ENCODE results near the gene MSLN.

Gene MSLN

GRCh38 chr16:743794-744500 is 16.6 kb upstream of the MSLN start:
- Histone ChIP-seq H3K27me3 (ENCODE audit: insufficient read depth, low read length) (no peaks in the 10 kb centered on the region), H3K9ac (ENCODE audit: low read length) (no peak overlapping the region), H3K9me2 (ENCODE audit: low read depth, low read length) (no peaks in the 10 kb centered on the region), H3K4me1 (ENCODE audit: insufficient read depth, low read length, severe bottlenecking) (peaks cover 17% of the 10 kb centered on the region), H4K20me1 (ENCODE audit: insufficient read depth, low read length) (no peaks in the 10 kb centered on the region), H2AFZ (ENCODE audit: low read length) (no peak overlapping the region), H3K9me3 (ENCODE audit: low read length) (no peaks in the 10 kb centered on the region), H3K27ac (ENCODE audit: low read depth, low read length, poor library complexity, severe bottlenecking) (no peak overlapping the region), H3K4me2 (ENCODE audit: low read length) (no peak overlapping the region), H3K4me3 (ENCODE audit: low read depth, low read length, poor library complexity, severe bottlenecking) (no peak overlapping the region), H3K79me2 (ENCODE audit: insufficient read depth, low read length) (no peaks in the 10 kb centered on the region), H3K36me3 (ENCODE audit: insufficient read depth, low read length) (no peaks in the 10 kb centered on the region), H3F3A (ENCODE audit: insufficient read depth, low read length) (no peaks in the 10 kb centered on the region)
- TF ChIP-seq CTCF (IDR thresholded peaks at IDR 0.05; ENCODE audit: low read length) (peak; percentile 17; the same call in 1 of the 2 replicates), EZH2 (IDR thresholded peaks at IDR 0.05; ENCODE audit: borderline replicate concordance, low read length) (no peak)

GRCh38 chr16:745739-746138 is 14.8 kb upstream of the MSLN start:
- Histone ChIP-seq H3K4me1 (ENCODE audit: insufficient read depth, low read length, severe bottlenecking) (peaks cover 5% of the 10 kb centered on the region), H3K9me2 (ENCODE audit: low read depth, low read length) (no peaks in the 10 kb centered on the region), H3K27me3 (ENCODE audit: insufficient read depth, low read length) (peaks cover 4% of the 10 kb centered on the region; the same call in 1 of the 2 replicates), H4K20me1 (ENCODE audit: insufficient read depth, low read length) (no peaks in the 10 kb centered on the region), H3K4me3 (ENCODE audit: low read depth, low read length, poor library complexity, severe bottlenecking) (no peak overlapping the region), H3K9ac (ENCODE audit: low read length) (no peak overlapping the region), H3K4me2 (ENCODE audit: low read length) (no peak overlapping the region), H3K36me3 (ENCODE audit: insufficient read depth, low read length) (no peaks in the 10 kb centered on the region), H3K9me3 (ENCODE audit: low read length) (no peaks in the 10 kb centered on the region), H3K27ac (ENCODE audit: low read depth, low read length, poor library complexity, severe bottlenecking) (no peak overlapping the region), H2AFZ (ENCODE audit: low read length) (no peak overlapping the region), H3F3A (ENCODE audit: insufficient read depth, low read length) (no peaks in the 10 kb centered on the region), H3K79me2 (ENCODE audit: insufficient read depth, low read length) (no peaks in the 10 kb centered on the region)
- TF ChIP-seq CTCF (IDR thresholded peaks at IDR 0.05; ENCODE audit: low read length) (peak; percentile 67), EZH2 (IDR thresholded peaks at IDR 0.05; ENCODE audit: borderline replicate concordance, low read length) (no peak)

- H3K9me3 ChIP-seq (ENCODE audit: low read length), result no peaks in the 10 kb centered on the region
- no peaks in the 10 kb centered on the region for H3K9me2 ChIP-seq (ENCODE audit: low read depth, low read length)
- H3K4me1 ChIP-seq (ENCODE audit: insufficient read depth, low read length, severe bottlenecking), result no peaks in the 10 kb centered on the region
- no peak overlapping the region for H2AFZ ChIP-seq (ENCODE audit: low read length)
- H3K79me2 ChIP-seq (ENCODE audit: insufficient read depth, low read length), result no peaks in the 10 kb centered on the region
- no peaks in the 10 kb centered on the region for H3F3A ChIP-seq (ENCODE audit: insufficient read depth, low read length)
- TF ChIP-seq EZH2 (IDR thresholded peaks at IDR 0.05; ENCODE audit: borderline replicate concordance, low read length) (no peak), CTCF (IDR thresholded peaks at IDR 0.05; ENCODE audit: low read length) (no peak)
- H3K4me2 ChIP-seq (ENCODE audit: low read length), result no peak overlapping the region
- H3K36me3 ChIP-seq (ENCODE audit: insufficient read depth, low read length), result no peaks in the 10 kb centered on the region
- H3K27ac ChIP-seq (ENCODE audit: low read depth, low read length, poor library complexity, severe bottlenecking), result no peak overlapping the region
- H3K4me3 ChIP-seq (ENCODE audit: low read depth, low read length, poor library complexity, severe bottlenecking), result no peak overlapping the region
- H3K27me3 ChIP-seq (ENCODE audit: insufficient read depth, low read length), result peaks cover 5% of the 10 kb centered on the region; the same call in 1 of the 2 replicates
- no peaks in the 10 kb centered on the region for H4K20me1 ChIP-seq (ENCODE audit: insufficient read depth, low read length)
- H3K9ac ChIP-seq (ENCODE audit: low read length), result no peak overlapping the region
These were observed 13.9 kb upstream of the MSLN start for GRCh38 chr16:746637-747036.

All from OCI-LY1 (cell line).